ENCODE results near the gene DAB2IP.

DNA sequence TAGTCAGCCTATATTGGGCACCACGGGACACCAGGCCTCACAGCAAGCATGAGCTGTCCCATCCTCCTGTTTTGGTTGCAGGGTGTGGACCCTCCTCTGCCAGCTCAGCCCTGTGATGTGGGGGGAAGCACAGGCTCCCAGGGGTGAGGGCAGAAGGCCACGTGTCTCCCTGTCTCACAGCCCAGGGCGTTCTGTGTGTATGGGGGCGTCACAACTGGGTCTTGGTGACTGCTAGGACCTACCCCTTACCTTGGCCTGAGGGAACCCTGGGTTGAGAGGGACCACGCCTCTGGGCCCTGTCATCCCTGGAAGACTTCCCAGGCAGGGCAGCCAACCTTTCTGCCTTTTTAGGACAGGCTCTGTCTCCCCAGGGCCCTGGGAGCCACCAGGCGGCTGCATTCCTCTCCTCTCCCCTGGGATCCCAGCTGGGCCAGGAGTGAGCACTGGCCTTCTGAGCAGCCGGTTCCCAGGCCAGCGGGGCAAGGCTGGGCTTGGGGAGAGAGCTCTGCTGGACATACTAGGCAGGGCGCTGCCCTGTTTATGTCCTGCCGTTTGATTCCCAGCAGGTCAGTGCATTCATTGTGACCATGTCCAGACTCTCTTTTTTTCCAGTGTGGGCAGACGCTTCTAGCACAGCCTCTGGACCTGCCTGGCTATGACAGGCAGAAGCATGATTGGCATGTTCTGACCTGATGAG lies 97.4 kb downstream of the DAB2IP start:
- TF ChIP-seq, protein P1, sequence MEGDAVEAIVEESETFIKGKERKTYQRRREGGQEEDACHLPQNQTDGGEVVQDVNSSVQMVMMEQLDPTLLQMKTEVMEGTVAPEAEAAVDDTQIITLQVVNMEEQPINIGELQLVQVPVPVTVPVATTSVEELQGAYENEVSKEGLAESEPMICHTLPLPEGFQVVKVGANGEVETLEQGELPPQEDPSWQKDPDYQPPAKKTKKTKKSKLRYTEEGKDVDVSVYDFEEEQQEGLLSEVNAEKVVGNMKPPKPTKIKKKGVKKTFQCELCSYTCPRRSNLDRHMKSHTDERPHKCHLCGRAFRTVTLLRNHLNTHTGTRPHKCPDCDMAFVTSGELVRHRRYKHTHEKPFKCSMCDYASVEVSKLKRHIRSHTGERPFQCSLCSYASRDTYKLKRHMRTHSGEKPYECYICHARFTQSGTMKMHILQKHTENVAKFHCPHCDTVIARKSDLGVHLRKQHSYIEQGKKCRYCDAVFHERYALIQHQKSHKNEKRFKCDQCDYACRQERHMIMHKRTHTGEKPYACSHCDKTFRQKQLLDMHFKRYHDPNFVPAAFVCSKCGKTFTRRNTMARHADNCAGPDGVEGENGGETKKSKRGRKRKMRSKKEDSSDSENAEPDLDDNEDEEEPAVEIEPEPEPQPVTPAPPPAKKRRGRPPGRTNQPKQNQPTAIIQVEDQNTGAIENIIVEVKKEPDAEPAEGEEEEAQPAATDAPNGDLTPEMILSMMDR (conservative IDR thresholded peaks at IDR 0.05; ENCODE audit: low read depth, low read length) = no peak
- TF ChIP-seq CEBPB (IDR thresholded peaks at IDR 0.05; ENCODE audit: low read depth, low read length) (no peak), RCOR1 (IDR thresholded peaks at IDR 0.05; ENCODE audit: insufficient replicate concordance, low read length) (no peak), POLR2A (IDR thresholded peaks at IDR 0.05; ENCODE audit: low read depth, low read length) (no peak), RAD21 (IDR thresholded peaks at IDR 0.05; ENCODE audit: low read length) (no peak)
